ENCODE results near the gene PTPRE. TPM values are rescaled to one million over a fixed set of nuclear protein-coding genes. Genes with fewer than 3 reads are reported as not detected.

Gene PTPRE
- total RNA-seq, 1 experiment from 2014 or later, result 20.4 TPM

DNA sequence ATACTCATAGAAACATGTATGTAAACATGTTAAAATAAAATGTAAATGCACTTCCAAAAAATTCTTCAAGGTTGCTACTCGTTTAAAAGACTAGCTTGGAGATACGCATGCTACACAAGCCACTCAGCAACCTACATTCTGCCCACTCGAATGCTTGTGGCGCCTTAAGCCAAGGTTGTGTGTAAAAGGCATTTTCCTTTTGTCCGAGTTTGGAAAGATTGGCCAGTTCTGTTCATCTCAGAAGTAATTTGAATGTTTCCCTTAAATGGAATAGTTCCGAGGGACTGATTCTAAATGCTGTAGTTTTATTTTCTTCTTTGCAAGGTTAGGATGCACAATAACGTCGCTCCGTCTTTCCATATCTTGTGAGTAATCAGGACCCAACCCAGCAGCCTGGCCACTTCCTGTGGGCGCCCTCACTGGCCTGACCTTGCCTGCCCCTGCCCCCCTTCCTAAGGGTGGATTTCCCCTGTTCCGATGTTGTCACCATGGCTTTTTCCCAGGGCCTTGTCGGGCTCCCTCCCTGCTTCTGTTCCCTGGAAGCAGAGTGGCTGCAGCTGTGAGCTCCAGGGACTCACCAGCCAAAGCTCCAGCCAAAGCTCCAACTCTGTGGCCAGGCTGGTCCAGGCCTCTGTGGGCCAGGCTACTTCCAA lies 70.6 kb downstream of the PTPRE start:
- H3K4me3 ChIP-seq (ENCODE audit: low read length), result no peak overlapping the region
- H3K36me3 ChIP-seq (ENCODE audit: insufficient read depth, low read length), result no peaks in the 10 kb centered on the region
- no peaks in the 10 kb centered on the region for H3K27me3 ChIP-seq (ENCODE audit: low read length)
- no peak overlapping the region for H3K9ac ChIP-seq (ENCODE audit: low read length)
- DNase-seq, result no peak
- peaks cover 4% of the 10 kb centered on the region; the same call in 1 of the 2 replicates for H3K9me3 ChIP-seq (ENCODE audit: low read length)
- H3K9me2 ChIP-seq (replicated peaks; ENCODE audit: insufficient read depth, low read length), result no peaks in the 10 kb centered on the region
- H2AFZ ChIP-seq (ENCODE audit: low read length), result no peak overlapping the region
- no peaks in the 10 kb centered on the region for H3K4me1 ChIP-seq (ENCODE audit: low read length)
- H3K27ac ChIP-seq (ENCODE audit: low read length), result no peak overlapping the region
- H3K4me2 ChIP-seq (ENCODE audit: low read depth, low read length, poor library complexity, severe bottlenecking), result no peak overlapping the region
- H4K20me1 ChIP-seq (ENCODE audit: insufficient read depth, low read depth, low read length), result no peaks in the 10 kb centered on the region
- no peaks in the 10 kb centered on the region for H3K79me2 ChIP-seq (ENCODE audit: low read length)

DNA sequence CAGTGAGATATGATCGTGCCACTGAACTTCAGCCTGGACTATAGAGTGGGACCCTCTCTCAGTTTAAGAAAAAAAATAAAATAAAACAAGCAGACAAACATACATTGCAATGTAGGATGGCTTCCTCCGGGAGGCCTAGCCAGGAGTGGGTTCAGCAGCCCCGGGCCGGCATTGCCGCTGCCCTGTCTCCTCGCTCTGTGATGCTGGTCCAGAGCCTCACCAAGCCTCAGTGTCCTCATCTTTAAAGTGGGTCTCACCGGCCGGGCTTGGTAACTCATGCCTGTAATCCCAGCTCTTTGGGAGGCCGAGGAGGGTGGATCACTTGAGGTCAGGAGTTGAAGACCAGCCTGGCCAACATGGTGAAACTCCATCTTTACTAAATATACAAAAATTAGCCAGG lies 71.6 kb downstream of the PTPRE start:
- Histone ChIP-seq H4K20me1 (ENCODE audit: insufficient read depth, low read depth, low read length) (no peaks in the 10 kb centered on the region), H3K27ac (ENCODE audit: low read length) (no peak overlapping the region), H3K27me3 (ENCODE audit: low read length) (no peaks in the 10 kb centered on the region), H3K9ac (ENCODE audit: low read length) (no peak overlapping the region), H3K36me3 (ENCODE audit: insufficient read depth, low read length) (no peaks in the 10 kb centered on the region), H3K9me3 (ENCODE audit: low read length) (peaks cover 4% of the 10 kb centered on the region; the same call in 1 of the 2 replicates), H3K4me1 (ENCODE audit: low read length) (no peaks in the 10 kb centered on the region), H3K4me3 (ENCODE audit: low read length) (no peak overlapping the region), H3K9me2 (replicated peaks; ENCODE audit: insufficient read depth, low read length) (no peaks in the 10 kb centered on the region), H2AFZ (ENCODE audit: low read length) (no peak overlapping the region), H3K79me2 (ENCODE audit: low read length) (no peaks in the 10 kb centered on the region), H3K4me2 (ENCODE audit: low read depth, low read length, poor library complexity, severe bottlenecking) (no peak overlapping the region)
- DNase-seq, result no peak

DNA sequence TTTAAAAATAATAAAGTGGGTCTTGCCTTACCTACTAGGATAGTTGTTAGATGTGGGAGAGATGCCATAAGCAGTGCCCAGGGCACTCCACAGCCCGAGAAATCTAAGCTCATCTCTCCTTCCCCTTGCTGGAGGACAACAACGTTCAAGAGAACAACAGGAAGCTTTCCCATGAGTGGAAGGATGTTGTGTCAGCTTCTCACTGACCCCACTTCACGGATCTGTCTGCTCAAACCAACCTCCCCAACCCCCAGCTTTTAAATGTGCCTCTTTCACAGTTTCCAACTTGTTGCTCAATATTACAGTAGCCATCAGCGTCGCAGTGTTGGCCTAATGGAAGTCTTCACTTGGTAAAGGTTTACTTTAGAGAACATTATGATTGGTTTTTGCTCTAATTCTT lies 72.1 kb downstream of the PTPRE start:
- H3K9ac ChIP-seq (ENCODE audit: low read length), result no peak overlapping the region
- no peak overlapping the region for H3K4me3 ChIP-seq (ENCODE audit: low read length)
- H3K79me2 ChIP-seq (ENCODE audit: low read length), result no peaks in the 10 kb centered on the region
- no peak overlapping the region for H2AFZ ChIP-seq (ENCODE audit: low read length)
- H4K20me1 ChIP-seq (ENCODE audit: insufficient read depth, low read depth, low read length), result no peaks in the 10 kb centered on the region
- H3K36me3 ChIP-seq (ENCODE audit: insufficient read depth, low read length), result no peaks in the 10 kb centered on the region
- no peak for DNase-seq
- no peaks in the 10 kb centered on the region for H3K4me1 ChIP-seq (ENCODE audit: low read length)
- peaks cover 4% of the 10 kb centered on the region; the same call in 1 of the 2 replicates for H3K9me3 ChIP-seq (ENCODE audit: low read length)
- H3K27me3 ChIP-seq (ENCODE audit: low read length), result no peaks in the 10 kb centered on the region
- no peaks in the 10 kb centered on the region for H3K9me2 ChIP-seq (replicated peaks; ENCODE audit: insufficient read depth, low read length)
- no peak overlapping the region for H3K4me2 ChIP-seq (ENCODE audit: low read depth, low read length, poor library complexity, severe bottlenecking)
- no peak overlapping the region for H3K27ac ChIP-seq (ENCODE audit: low read length)

DNA sequence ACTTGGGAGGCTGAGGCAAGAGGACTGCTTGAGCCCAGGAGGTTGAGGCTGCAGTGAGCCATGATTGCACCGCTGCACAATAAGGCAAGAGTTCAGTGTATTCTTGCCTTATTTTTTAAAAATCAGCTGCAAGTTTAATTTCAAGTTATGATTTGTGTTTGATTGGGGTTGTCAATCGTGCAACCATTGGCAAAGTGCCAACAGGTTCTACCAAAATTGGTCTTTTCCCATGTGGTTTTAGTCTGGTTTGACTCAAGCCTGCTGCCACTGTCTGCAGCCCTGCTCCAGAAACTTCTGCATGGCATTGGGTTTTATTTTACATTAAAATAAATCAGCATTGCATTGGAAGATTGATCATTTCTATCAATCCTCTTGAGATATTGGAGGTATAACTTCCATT lies 72.7 kb downstream of the PTPRE start:
- no peak for DNase-seq
- no peak overlapping the region for H3K4me2 ChIP-seq (ENCODE audit: low read depth, low read length, poor library complexity, severe bottlenecking)
- peaks cover 4% of the 10 kb centered on the region; the same call in 1 of the 2 replicates for H3K9me3 ChIP-seq (ENCODE audit: low read length)
- no peaks in the 10 kb centered on the region for H4K20me1 ChIP-seq (ENCODE audit: insufficient read depth, low read depth, low read length)
- no peak overlapping the region for H3K4me3 ChIP-seq (ENCODE audit: low read length)
- H3K27me3 ChIP-seq (ENCODE audit: low read length), result no peaks in the 10 kb centered on the region
- H2AFZ ChIP-seq (ENCODE audit: low read length), result no peak overlapping the region
- H3K9ac ChIP-seq (ENCODE audit: low read length), result no peak overlapping the region
- no peak overlapping the region for H3K27ac ChIP-seq (ENCODE audit: low read length)
- no peaks in the 10 kb centered on the region for H3K4me1 ChIP-seq (ENCODE audit: low read length)
- no peaks in the 10 kb centered on the region for H3K36me3 ChIP-seq (ENCODE audit: insufficient read depth, low read length)
- H3K79me2 ChIP-seq (ENCODE audit: low read length), result no peaks in the 10 kb centered on the region
- no peaks in the 10 kb centered on the region for H3K9me2 ChIP-seq (replicated peaks; ENCODE audit: insufficient read depth, low read length)

DNA sequence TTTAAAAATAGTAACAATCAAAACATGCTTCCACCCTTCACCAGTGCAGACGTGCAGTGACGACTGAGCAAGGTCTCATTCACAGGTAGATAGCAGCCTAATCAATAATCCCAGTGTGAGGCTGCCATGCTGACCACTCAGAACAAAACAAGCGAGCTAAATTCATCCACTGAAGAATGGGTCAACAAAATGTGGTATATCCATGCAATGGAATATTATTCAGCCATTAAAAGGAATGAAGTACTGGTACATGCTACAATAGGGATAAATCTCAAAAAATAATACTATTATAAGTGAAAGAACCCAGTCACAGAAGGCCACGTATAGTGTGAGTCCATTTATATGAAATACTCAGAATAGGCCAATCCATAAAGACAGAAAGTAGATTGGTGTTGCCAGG lies 74.0 kb downstream of the PTPRE start:
- no peaks in the 10 kb centered on the region for H3K4me1 ChIP-seq (ENCODE audit: low read length)
- H3K27ac ChIP-seq (ENCODE audit: low read length), result no peak overlapping the region
- H2AFZ ChIP-seq (ENCODE audit: low read length), result no peak overlapping the region
- H3K9me2 ChIP-seq (replicated peaks; ENCODE audit: insufficient read depth, low read length), result no peaks in the 10 kb centered on the region
- H3K4me2 ChIP-seq (ENCODE audit: low read depth, low read length, poor library complexity, severe bottlenecking), result no peak overlapping the region
- H3K4me3 ChIP-seq (ENCODE audit: low read length), result no peak overlapping the region
- no peak overlapping the region for H3K9ac ChIP-seq (ENCODE audit: low read length)
- no peaks in the 10 kb centered on the region for H3K79me2 ChIP-seq (ENCODE audit: low read length)
- peaks cover 4% of the 10 kb centered on the region; the same call in 1 of the 2 replicates for H3K9me3 ChIP-seq (ENCODE audit: low read length)
- no peaks in the 10 kb centered on the region for H3K36me3 ChIP-seq (ENCODE audit: insufficient read depth, low read length)
- DNase-seq, result no peak
- no peaks in the 10 kb centered on the region for H4K20me1 ChIP-seq (ENCODE audit: insufficient read depth, low read depth, low read length)
- no peaks in the 10 kb centered on the region for H3K27me3 ChIP-seq (ENCODE audit: low read length)

DNA sequence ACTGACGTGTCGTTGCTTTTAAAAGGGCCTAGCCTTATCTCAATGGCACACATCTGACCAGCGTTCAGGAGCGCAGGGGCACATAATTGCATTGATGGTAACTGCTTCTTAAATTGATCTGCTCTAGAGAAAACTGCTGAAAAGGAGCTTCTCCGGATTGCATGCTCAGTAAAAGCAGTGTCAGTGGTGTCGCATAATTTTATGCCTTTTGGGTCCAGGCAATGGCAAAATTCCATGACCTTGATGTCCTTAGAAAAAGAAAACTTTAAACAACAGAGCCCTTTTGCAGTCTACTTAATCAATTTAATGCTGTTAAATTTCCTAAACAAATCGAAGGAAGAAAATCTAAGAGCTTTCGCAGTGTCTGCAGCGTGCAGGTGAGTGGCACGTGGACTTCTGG lies 75.7 kb downstream of the PTPRE start:
- Histone ChIP-seq H3K27ac (ENCODE audit: low read length) (no peak overlapping the region), H4K20me1 (ENCODE audit: insufficient read depth, low read depth, low read length) (no peaks in the 10 kb centered on the region), H3K4me1 (ENCODE audit: low read length) (no peaks in the 10 kb centered on the region), H3K9ac (ENCODE audit: low read length) (no peak overlapping the region), H2AFZ (ENCODE audit: low read length) (no peak overlapping the region), H3K79me2 (ENCODE audit: low read length) (no peaks in the 10 kb centered on the region), H3K9me3 (ENCODE audit: low read length) (peaks cover 4% of the 10 kb centered on the region; the same call in 1 of the 2 replicates), H3K36me3 (ENCODE audit: insufficient read depth, low read length) (no peaks in the 10 kb centered on the region), H3K4me3 (ENCODE audit: low read length) (no peak overlapping the region), H3K9me2 (replicated peaks; ENCODE audit: insufficient read depth, low read length) (no peaks in the 10 kb centered on the region), H3K27me3 (ENCODE audit: low read length) (no peaks in the 10 kb centered on the region), H3K4me2 (ENCODE audit: low read depth, low read length, poor library complexity, severe bottlenecking) (no peak overlapping the region)
- no peak for DNase-seq

DNA sequence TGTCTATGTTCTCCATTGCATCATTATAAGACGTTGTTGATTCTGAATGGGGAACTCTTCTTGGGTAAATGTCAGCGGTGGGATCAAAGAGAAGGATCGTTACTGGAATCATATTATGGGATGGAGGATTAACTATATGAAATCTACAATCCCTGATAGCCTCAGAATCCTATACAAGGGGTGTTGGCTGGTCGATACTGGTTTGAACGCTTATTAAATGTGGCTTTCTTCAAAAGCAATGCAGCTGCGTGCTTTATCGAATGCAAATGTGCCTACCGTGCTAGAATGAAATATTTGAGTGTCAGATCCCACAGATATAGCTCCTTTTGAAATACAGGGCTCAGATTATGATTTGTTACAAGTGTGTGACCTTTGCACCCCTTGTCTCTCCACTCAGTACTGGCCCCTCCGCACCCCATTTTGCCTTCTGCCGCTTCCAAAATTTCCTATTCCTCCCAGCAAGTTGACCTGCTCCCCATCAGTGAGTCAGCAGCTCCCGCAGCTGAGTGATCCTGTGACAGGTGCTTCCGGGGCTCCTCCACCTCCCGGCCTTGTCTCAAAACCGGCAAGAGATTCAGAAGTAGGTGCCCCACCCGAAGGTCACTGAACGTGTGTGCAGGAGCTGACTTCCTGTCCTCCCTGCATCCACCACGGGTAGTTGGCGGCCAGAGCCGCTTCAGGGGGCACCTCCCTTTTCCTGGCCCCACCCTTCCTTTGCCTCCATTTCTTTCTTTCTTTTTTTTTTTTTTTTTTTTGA lies 76.6 kb downstream of the PTPRE start:
- Histone ChIP-seq H3K4me2 (ENCODE audit: low read depth, low read length, poor library complexity, severe bottlenecking) (no peak overlapping the region), H3K4me3 (ENCODE audit: low read length) (no peak overlapping the region), H3K4me1 (ENCODE audit: low read length) (no peaks in the 10 kb centered on the region), H3K79me2 (ENCODE audit: low read length) (no peaks in the 10 kb centered on the region), H3K9me2 (replicated peaks; ENCODE audit: insufficient read depth, low read length) (no peaks in the 10 kb centered on the region), H3K27me3 (ENCODE audit: low read length) (no peaks in the 10 kb centered on the region), H2AFZ (ENCODE audit: low read length) (no peak overlapping the region), H4K20me1 (ENCODE audit: insufficient read depth, low read depth, low read length) (no peaks in the 10 kb centered on the region), H3K27ac (ENCODE audit: low read length) (no peak overlapping the region), H3K36me3 (ENCODE audit: insufficient read depth, low read length) (no peaks in the 10 kb centered on the region), H3K9ac (ENCODE audit: low read length) (no peak overlapping the region), H3K9me3 (ENCODE audit: low read length) (peaks cover 4% of the 10 kb centered on the region; the same call in 1 of the 2 replicates)
- DNase-seq, result no peak

DNA sequence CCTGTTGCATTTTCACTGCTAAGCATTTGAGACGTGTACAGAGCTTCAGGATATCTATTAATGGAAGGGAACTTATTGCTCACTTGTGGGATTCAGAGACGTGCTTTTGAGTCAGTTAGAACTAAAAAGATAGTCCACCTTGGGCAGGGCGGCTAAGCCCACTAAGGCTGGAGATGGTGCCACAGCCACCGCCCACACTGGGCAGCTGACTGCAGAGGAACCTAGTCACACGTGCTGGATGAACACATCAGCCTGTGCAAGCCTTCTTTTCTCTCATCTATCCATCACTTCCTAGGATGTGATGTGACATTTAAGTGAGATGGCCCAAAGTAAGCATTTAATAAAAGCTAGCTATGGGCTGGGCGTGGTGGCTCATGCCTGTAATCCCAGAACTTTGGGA lies 78.0 kb downstream of the PTPRE start:
- Histone ChIP-seq H3K4me1 (ENCODE audit: low read length) (no peaks in the 10 kb centered on the region), H4K20me1 (ENCODE audit: insufficient read depth, low read depth, low read length) (no peaks in the 10 kb centered on the region), H3K9me3 (ENCODE audit: low read length) (peaks cover 4% of the 10 kb centered on the region; the same call in 1 of the 2 replicates)

More for the DNA sequence above, 78.0 kb downstream of the PTPRE start:
- H3K9me2 ChIP-seq (replicated peaks; ENCODE audit: insufficient read depth, low read length), result no peaks in the 10 kb centered on the region
- no peak overlapping the region for H3K4me3 ChIP-seq (ENCODE audit: low read length)
- H3K79me2 ChIP-seq (ENCODE audit: low read length), result no peaks in the 10 kb centered on the region
- DNase-seq, result no peak
- no peak overlapping the region for H3K27ac ChIP-seq (ENCODE audit: low read length)
- H2AFZ ChIP-seq (ENCODE audit: low read length), result no peak overlapping the region
- H3K36me3 ChIP-seq (ENCODE audit: insufficient read depth, low read length), result no peaks in the 10 kb centered on the region
- no peak overlapping the region for H3K9ac ChIP-seq (ENCODE audit: low read length)
- no peak overlapping the region for H3K4me2 ChIP-seq (ENCODE audit: low read depth, low read length, poor library complexity, severe bottlenecking)
- H3K27me3 ChIP-seq (ENCODE audit: low read length), result no peaks in the 10 kb centered on the region
